ENCODE results near the gene SYK.

DNA sequence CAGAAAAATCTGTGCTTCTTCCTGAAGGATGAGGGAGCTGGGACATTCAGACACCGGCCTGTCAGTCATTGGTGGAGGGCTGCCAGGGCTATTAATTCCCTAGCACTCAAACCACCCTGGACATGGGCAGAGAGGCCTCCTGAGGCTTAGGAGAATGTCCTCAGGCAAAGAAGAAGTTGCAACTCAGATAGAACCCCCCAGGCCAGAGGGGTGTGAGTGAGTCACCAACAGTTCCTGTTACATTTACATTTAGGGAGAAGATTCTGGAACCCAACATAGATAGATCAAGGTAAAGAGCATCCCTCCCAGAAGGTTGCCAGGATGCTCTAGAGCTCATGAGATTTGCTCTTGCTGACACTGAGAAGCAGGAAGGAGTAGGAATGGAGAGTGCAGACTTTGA, 29.2 kb upstream of the SYK start:
- TF ChIP-seq, protein P1, sequence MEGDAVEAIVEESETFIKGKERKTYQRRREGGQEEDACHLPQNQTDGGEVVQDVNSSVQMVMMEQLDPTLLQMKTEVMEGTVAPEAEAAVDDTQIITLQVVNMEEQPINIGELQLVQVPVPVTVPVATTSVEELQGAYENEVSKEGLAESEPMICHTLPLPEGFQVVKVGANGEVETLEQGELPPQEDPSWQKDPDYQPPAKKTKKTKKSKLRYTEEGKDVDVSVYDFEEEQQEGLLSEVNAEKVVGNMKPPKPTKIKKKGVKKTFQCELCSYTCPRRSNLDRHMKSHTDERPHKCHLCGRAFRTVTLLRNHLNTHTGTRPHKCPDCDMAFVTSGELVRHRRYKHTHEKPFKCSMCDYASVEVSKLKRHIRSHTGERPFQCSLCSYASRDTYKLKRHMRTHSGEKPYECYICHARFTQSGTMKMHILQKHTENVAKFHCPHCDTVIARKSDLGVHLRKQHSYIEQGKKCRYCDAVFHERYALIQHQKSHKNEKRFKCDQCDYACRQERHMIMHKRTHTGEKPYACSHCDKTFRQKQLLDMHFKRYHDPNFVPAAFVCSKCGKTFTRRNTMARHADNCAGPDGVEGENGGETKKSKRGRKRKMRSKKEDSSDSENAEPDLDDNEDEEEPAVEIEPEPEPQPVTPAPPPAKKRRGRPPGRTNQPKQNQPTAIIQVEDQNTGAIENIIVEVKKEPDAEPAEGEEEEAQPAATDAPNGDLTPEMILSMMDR (conservative IDR thresholded peaks at IDR 0.05; ENCODE audit: low read length), result no peak
- no peak for TF ChIP-seq EZH2phosphoT487 (IDR thresholded peaks at IDR 0.05; ENCODE audit: borderline replicate concordance)
